Measurements from ENCODE around the gene ACAD10.
A peak's percentile ranks its signal among the peaks of the same experiment; 100 is the strongest.
"Not testable (repeated sequence)": the region's sequence is repeated elsewhere in the genome, so short reads cannot be mapped to it uniquely, and the experiment has no call there.

ACAD10 gene

GRCh38 chr12:111685811-111686573 is at the start of gene ACAD10, which contains the start of gene BRAP:
ACAD10 (plus strand) TSS chr12:111686053; CDS start chr12:111692710, 6,657 bp downstream.
BRAP (minus strand) TSS chr12:111685956; CDS start chr12:111685792, 164 bp downstream.
- DNase-seq = peak; percentile 97

DNA sequence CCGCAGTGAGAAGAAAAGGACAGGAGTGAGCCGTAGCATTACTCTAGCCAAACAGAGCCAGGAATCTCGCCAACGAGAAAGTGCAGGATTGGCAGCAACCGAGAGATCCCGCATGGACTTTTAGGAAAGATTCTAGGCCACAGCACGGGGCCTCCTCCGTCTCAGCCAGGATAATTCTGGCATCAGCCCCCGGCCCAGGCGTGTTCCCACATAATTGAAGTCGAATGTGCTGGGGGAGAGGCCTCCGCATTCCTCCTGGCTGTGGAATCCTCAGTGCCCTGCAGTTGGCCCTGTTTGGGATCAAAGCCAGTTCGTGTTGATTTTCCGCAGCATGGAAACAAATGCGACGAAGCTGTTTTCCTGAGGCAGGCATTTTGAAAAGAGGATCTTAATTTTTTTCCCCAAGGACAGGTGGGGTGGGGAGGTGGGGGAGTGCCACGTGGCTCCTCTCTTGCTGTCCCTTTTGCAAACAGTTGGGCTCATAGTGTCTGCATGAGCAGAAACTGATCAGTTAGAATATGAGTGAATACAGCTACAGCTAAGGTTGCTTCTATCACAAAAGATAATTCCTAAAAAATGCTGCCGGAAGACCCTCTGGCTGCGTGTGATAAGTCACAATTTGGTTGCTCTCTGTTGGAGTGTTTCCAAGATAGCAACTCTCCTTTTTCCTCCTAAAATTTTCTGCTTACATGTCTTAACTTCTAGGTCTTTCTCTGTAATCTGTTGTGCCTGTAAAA is 49.5 kb upstream of the ACAD10 start:
- DNase-seq = no peak

- DNase-seq = no peak
These were observed 47.3 kb upstream of the ACAD10 start for GRCh38 chr12:111638556-111638955.

DNA sequence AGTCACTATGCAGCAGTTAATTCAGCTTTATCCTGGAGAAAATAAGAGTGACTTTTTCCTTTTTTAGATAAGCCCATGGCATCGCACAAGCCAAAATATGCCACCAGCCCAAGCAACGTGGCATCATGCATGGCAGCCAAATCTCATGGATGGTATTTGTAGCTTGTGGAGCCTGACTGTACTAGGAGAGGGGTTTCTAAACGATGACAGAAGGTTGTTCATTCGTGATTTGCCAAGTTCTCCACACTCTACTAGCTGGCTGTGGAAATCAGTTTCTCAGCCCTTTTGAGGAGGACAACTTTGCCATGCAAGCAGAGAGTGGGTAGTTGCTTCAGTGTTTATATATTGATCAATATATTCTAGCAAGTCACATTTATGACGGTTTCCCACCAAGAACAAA is 45.3 kb upstream of the ACAD10 start:
- DNase-seq = no peak

DNA sequence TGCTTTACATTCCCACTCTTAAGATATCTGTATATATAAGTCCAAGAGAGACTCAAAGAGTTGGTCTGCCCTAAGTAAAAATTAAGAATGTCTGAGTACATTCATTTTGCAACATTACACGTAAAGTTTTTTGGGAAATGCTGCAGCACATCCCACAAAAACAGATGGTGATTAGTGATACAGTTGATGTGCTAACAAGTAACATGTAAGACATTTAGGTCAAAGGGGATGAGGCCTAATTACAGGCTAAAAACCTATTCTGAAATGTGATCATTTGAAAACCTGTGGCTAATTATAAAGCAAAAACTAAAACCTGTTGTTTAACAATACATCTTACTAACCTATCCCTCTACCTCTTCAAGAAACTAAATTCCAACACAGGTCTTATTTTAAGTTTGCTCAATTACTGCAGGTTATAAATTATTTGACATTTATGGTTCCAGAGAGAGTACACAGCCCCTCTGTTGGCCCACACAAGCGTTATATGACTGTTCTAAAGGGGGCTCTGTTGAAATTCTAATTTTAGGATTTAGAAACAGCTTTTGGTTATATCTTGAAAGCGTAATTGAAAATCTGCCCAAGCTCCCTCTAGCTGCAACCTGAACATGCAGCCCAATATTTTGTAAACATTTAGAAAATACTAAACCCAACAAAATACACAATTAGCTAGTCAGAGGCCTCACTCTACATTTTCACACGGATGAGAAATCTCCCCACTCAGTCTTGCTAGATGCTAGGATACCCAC is 43.0 kb upstream of the ACAD10 start:
- DNase-seq = no peak

DNA sequence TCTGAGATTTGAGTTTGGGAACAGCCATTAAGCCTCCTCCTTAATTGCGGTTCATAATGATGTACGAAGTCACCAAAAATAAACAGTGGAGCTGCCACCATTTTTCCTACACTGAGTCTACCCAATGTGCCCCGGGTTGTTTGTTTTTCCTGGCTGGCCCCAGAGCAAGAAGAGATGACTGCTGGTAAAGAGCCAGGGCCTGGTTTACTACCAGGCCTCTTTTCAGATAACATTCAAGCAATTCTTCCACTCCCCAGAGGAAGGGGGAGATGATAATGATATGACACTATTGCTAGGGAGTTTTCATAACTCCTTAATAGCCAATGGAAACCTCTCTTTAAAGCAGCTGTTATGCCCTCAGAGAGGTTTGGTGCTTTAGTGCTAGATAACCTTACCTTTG is 42.4 kb upstream of the ACAD10 start:
- no peak for DNase-seq

DNA sequence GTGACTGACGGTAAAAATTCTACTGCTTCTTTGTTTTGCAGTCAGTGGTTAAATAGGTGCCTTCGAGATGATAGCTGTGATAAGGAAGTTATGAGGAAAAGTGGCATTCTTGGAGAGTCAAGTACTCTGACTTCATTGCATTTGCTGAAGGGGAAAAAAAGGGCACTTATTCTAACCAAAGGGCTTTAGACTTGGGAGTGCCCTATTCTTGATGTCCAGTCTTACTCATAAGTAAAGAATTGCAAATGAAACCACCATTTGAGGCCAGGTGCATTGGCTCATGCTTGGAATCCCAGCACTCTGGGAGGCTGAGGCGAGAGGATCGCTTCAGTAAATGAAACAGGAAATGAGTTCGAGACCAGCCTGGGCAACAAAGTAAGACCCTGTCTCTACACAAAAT is 40.4 kb upstream of the ACAD10 start:
- DNase-seq = no peak

DNA sequence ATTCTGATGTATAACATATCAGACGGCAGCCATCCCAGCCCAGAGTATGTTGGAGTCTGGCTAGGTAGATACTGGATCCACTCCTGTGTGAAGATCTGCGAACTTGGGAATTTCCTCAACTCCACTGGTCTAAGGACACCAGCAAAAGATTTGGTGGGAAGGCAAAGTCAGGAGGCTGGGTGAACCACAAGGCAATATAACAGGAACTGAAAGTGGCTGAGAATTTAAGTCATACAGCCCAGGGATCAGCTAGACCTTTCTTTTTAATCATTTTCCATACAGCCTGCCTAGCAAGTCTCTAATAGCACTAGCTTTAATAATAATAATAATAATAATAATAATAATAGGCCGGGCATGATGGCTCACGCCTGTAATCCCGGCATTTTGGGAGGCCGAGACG is 34.9 kb upstream of the ACAD10 start:
- DNase-seq = no peak

DNA sequence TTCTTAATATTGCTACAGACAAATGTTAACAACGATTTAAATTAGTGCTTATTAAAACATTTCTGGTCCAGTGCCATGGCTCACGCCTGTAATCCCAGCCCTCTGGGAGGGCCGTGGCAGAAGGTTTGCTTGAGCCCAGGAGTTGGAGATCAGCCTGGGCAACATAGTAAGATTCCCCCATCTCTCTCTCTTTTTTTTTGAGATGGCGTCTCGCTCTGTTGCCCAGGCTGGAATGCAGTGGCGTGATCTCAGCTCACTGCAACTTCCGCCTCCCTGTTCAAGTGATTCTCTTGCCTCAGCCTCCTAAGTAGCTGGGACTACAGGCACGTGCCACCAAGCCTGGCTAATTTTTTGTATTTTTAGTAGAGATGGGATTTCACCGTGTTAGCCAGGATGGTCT is 33.3 kb upstream of the ACAD10 start:
- not testable (repeated sequence) for DNase-seq

DNA sequence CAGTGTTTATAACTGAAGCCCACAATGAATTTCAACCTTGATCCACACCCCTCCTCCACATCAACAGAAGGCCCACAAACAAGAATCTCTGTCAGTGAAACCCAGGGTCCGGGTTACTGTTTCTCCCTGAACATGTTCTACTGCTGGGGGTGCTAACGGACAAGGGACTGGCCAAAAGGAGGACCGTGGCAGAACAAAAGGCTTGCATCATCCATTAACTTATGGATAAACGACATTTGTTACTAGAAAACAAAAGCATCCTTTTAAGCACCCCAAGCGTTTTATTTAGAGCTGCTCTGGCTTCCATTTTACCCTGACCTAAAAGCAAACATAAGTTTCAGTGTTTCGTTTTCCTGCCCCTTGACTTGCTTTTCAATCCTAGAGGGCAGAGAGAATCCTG is 32.3 kb upstream of the ACAD10 start:
- DNase-seq = no peak

DNA sequence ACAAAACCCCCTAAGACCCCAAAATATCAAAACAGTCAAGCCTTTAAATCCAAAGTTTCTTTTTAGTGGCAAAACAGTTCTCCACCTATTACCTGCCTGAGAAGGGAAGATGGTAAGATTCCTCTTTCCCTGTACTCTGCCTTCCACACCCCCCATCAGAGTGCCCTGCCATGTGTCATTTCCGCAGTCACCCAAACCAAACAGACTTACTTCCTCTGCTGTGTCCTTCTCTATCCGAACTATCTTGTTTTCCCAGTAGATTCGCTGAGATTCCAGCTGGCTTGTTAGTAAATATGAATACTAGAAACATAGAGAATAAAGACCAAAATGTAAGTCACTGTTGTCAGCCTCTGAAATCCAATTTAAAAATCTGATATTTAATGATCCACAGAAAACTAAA is 30.5 kb upstream of the ACAD10 start:
- no peak for DNase-seq

DNA sequence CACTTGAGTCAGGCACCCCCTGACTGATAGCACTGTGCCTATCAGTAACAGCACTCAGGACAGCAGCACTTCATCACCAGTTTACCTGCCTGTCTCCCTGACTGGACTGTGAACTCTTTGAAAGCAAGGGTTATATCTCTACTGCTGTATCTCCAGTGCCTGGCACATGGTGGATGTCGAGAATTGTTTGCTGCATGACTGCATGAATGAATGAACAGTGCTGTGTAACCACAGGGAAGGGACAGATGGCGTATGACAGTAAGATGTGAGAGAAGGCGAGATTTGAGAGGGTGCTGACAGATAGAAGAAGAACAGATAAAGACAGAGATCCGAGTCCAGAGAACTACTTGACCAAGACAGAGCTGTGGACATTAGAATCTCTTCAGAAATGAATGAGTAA is 29.8 kb upstream of the ACAD10 start:
- DNase-seq = no peak

GRCh38 chr12:111664499-111664898 is 21.4 kb upstream of the ACAD10 start:
- DNase-seq = no peak

DNA sequence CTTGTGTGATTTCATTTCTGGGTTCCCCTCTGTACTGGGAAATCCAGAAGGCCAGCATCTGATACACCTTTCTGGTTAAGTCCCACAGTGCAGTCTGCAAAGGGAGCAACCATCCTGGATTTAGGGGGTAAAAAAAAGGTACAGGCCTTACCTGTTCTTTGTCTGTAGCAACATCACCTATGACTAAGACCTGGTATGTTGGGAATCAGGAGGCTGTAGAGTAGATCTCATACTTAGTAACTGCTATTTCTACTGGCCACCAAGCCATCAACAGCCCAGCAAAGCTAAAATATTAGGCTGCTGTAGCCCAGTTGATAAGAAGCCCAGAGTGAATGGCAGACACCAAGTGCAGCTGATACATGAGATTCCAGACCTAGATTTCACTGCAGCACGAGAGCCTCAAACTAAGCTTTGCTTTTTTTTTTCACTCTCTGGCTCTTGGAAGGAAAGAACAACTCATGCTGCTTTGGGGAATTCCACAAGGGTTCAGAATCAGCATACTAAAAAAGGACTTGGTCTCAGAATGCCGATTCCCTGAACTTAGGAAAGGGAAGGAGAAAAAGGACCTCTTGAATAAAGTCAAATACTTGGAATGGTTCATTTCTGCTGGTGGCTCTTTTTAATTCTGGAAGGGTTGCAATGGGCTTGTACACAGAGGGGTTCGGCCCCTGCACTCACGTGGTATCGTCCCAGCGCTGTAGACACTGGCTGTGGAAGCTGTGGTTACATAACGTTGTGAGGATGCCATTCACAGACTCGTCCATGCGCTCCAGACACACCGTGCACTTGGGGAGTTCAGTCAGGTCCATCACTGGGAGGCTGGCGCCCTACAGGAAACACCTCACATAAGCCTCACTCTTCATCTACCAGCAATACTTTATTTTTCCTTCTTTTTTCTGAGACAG is 20.6 kb upstream of the ACAD10 start:
- DNase-seq = no peak

DNA sequence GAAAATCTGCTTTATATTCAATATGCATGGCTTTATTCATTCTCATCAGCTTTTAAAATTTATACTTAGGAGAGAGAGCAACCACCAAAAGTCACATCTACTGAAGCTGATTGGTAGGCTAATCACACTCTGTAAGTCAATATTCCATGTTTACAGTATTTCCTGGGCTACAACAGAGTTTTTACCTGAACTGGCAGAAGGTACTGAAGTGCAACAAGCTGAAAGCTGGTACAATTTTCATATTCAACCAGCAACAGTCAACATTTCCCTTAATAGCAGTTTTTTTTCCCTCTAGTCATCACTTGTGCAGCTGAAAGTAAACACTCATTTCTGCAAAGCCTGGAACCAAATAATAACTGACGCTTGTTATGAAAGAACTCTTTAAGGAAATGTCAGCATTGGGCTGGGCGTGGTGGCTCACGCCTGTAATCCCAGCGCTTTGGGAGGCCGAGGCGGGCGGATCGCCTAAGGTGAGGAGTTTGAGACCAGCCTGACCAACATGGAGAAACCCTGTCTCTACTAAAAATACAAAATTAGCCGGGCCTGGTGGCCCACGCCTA is 13.0 kb upstream of the ACAD10 start:
- DNase-seq = no peak

GRCh38 chr12:111673503-111673902 is 12.3 kb upstream of the ACAD10 start:
- peak; percentile 3 for DNase-seq

DNA sequence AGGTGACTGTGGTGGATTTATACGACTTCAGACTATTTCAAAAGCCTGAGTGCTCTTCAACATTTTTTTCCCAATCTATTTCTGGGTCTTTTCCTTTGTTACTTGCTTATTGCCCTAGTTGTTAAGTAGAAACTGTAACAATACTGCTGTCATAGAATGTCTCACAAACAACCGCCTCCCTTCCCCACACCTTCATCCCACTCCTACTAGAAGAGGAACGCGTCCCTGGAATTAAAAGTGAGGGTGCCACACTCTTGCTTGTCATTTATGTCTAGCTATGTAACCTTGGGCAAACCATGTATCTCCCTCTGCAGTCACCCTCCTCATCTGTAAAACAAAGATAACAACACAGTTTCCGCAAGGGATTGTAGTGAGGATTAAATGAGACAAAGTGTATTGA is 8.7 kb upstream of the ACAD10 start:
- DNase-seq = no peak

- DNase-seq = not testable (repeated sequence)
These were observed 1.2 kb upstream of the ACAD10 start for GRCh38 chr12:111684485-111685198.

GRCh38 chr12:111685322-111685810 is 487 bp upstream of the ACAD10 start:
- no peak for DNase-seq

- no peak for DNase-seq
These were observed 787 bp downstream of the ACAD10 start for GRCh38 chr12:111686574-111687105.

GRCh38 chr12:111687255-111687654 is 1.4 kb downstream of the ACAD10 start:
- peak; percentile 17 for DNase-seq
